HG03280 (cell line): ENCODE measurements around the gene TSPAN2.

Source experiments
- ATAC-seq: cut with Tn5 transposase; IDR thresholded peaks from one replicate; pipeline ENCODE4 v1.9.1; 2021; ENCODE audit warnings: mild to moderate bottlenecking, moderate library complexity; ENCODE audit not compliant: unreplicated experiment

TSPAN2 gene

DNA sequence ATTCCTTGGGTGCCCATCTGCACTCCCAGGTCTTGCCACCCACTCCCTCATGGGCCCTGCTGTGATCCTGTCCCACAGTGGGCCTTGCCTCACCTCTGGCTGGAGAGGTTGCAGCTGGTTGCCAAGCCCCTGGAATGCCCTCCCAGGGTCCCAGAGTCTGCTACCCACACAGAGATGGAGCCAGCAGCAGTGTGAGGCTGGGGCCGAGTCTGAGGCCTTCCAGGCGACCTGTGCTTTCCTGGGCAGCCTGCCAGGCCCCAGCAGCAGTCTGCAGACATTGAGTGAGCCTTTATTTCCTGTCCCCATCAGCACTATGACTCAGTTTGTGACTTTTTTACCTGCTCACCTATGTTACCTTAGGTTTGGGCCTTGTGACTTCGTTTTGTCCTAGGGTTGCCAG lies 25.0 kb upstream of the TSPAN2 start:
- ATAC-seq: no peak

DNA sequence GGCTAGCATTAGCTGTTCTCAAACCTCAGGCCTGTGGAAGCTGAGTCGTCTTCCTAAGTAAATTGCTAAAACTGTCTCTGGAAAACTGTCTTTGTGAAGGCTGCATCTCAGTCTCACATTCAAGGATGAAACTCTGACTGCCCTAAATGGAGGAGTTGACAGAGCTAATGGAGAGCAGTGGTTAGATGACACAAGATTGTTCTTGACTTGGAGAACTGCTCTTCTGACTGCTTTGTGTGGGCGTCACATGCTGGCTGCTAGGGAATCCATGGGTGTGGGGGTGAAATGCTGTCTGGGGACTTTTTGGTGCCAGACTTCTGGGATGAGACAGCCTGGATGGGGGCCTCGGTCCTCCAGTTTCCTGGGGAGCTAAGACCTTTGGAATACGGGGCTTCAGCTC lies 24.5 kb upstream of the TSPAN2 start:
- no peak for ATAC-seq

DNA sequence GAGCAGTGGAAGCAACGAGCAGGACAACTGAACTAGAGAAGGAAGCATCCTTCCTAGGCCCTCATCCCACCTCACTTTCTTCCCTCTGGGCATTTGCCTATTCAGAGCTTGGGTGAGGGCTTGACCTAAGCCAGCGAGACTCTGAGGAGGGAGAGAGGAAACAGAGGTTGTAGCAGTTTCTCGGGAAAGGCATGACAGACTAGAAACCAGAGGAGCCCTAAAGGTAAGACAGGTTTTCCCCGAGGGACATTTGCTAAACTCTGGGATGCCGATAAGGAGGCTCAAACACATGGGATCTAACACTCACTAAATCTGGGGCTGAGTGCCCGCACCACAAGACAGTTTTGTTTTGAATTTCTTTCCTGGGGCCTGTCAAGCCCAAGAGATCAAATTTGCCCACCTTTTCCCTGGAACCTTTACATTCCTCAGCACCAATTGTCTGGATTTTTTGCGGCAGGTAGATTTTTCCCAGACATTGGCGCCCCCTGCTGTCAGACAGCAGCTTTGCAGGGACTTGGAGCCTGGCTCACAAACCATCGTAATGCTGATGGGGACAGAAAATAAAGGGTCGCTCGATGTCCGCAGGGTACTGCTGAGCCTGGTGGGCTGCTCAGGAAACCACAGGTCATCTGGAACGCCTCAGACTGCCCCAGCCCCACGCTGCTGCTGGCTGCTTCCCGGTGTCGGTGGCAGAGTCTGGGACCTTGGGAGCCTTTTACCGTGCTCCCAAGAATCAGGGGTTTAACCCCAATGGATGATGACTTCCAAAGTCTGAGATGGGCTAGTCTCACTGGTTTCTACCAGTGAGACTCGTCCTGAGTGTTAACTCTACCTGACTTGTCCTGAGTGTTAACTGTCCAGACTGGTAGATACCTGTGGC lies 23.4 kb upstream of the TSPAN2 start:
- no peak for ATAC-seq

DNA sequence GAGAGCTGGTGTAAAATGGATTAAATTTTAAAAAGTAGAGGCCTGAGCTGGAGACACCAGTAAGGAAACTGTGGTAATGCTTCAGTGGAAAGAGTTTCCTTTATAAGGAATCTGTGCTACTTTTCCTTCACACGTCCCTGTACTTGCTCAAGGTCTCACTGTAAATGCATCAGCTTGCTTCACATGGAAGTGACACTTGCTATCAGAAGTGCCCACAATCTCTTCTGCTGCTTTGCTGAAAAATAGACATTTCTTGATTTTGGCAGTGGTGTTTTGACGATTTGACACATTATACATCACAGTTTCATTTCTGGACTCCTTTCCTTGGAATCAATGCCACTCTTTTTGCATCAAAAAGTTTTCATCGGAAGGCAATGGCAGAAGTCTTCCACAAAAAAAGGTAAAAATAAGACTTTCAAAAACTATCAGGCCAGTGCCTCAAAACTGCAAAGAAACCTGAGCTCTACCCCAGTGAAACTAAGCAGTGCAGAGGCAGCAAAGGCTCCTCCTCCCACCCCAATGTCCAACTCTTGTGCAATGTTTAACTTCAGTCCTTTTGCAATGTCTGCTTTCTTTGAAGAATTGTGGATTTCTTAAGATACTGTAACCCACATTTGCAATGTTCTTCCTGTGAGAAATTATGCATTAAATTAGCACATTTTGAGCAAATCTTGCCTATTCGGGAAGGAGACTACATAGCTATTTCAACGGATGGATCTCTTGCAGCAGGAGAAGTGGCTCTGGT lies 18.4 kb upstream of the TSPAN2 start:
- ATAC-seq: no peak

DNA sequence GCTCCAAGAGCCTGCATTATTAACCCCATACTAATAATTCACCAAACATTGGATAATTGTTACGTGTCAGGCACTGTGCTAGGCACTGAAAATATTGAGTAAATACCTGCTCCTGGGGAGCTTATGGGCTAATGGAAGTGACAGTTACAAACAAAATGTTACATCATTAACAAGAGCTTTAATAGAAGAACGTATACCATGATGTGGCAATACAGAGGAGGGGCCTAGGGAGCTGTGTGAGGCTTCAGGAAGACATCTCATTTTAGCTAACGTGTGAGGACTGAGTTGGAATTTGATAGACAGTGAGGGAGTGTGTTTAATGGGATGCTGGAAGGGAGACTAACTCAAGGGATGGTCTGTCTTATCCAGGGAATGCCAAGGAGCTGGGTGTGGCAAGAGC lies 16.5 kb upstream of the TSPAN2 start:
- ATAC-seq: no peak

DNA sequence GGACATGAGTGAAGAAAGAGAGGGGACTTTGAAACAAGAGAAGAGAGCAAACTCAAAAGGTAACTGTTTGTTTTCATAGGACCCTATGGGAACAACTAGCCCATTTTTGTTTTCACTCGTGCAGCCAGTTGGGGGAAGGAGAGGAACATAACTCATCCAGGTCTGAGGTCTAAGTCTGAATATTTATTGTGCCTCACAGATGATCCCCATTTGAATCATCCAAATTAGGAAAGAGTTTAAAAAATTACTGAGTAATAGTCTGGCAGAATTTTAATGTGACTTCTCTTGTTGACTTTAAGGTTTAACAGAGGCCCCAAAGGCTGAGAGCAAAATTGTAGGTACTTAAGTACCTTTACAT lies 10.4 kb upstream of the TSPAN2 start:
- no peak for ATAC-seq

DNA sequence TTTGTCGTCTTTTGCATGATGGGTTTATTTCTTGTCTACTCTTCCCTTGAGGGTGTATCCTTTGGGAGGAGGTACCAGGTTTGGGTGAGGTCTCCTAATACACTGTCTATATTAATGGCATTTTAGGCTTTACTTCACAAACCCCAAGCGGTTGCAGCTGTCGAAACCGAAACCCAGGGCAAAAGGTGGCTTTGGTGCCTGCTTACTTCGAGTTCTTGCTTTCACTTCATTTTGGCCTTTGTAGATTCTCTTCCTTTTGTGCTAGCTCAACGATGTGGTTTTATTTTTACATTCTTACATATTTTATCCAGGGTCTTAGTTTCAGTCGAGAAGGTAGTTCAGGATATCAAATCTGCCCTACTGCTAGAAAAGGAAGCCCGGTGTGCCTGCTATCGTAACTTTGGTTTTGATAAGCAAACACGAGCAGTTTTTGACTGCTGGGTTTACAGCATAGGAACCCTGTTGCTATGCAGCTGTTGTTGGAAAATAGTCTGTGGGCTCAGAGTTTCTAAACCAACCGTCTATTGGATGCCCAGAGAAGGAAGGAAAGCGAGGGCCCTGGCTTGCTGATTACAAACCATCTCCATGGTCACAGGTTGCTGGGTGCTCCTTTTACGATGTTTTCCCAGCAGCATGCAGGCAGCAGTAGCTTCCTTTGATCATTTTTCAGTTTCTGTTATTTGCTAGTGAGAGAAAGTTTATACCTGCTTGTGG lies 9.8 kb upstream of the TSPAN2 start:
- ATAC-seq: peak; percentile 84

DNA sequence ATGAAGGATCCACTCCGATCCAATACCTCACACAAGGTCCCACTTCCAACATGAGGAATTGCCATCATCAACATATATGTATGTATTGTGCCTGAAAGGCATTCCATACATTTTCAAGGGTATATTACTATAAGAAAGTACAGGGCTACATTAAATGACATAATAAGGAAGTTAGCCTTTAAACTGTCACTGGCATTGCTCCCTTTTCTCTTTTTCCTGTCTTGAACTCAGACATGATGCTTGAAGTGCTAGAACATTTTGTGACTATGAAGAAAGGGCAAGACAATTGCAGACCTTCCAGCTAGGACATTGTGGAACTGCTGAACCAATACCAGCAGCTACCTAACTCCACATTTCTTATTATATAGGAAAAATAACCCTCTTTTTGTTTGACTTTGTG lies 2.9 kb upstream of the TSPAN2 start:
- no peak for ATAC-seq

DNA sequence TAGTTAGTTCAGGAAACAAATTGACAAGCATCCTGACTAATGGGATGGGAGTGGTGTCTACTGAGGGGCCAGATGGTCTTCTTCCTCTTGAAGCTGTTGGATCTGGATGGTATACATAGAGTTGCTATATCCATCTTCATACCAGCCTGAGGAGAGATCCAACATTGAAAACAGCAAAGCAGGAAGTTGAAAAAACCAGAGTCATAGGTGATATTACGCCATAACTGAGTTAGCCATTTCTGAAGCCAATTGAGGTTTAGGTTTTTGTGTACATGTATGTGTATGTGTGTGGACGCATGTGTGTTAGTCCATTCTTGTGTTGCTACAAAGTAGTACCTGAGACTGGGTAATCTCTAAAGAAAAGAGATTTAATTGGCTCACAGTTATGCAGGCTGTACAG lies 2.3 kb upstream of the TSPAN2 start:
- no peak for ATAC-seq

DNA sequence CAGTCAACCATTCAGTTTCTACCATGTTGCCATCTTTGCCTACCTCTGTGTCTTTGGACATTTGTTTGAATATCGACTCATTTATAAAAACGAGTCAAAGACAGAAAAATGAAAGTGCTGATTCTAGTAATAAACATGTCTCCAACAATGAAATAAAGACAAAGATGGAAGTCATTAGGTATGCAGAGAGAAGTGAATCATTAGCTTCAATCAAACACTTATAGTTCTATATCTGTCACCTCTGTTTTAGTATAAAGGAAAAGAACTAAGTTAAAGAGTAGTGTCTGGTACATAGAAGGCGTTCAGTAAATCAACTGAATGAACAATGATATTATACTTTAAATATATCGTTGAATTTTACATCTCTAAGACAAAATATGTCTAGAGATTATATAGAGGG lies 1.7 kb upstream of the TSPAN2 start:
- ATAC-seq: no peak

DNA sequence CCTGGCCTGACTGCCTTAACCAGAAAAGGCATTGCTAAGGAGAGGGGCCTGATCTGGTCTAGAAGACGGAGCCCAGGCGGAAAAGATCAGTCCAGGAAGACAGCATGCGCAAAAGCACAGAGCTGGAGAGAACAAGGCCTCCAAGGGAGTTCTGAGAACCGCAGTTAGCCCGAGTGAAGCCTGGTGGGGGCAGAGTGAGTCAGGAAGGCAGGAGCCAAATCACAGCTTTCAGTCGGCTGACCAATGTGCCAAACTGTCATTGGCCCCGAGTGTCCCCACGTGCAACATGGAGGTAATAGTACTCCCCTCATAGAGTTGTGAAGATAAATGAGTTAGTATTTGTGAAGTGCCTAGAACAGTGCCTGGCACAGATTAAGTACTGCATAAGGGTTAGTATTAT lies 1.2 kb upstream of the TSPAN2 start:
- no peak for ATAC-seq

DNA sequence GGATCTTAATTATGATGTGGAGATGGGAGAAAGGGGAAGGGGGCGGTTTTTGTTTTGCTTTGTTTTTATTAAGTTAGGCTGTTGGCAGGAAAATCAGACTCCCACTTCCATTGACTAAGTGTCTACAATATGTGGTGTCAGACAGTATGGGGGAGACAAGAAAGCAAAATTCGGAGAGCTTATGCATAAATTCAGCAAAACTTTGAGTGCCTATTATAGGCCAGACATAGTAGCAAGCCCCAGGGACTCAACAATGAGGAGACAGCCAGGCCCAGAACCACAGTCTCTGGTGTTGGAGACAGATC lies 835 bp upstream of the TSPAN2 start:
- ATAC-seq: no peak

DNA sequence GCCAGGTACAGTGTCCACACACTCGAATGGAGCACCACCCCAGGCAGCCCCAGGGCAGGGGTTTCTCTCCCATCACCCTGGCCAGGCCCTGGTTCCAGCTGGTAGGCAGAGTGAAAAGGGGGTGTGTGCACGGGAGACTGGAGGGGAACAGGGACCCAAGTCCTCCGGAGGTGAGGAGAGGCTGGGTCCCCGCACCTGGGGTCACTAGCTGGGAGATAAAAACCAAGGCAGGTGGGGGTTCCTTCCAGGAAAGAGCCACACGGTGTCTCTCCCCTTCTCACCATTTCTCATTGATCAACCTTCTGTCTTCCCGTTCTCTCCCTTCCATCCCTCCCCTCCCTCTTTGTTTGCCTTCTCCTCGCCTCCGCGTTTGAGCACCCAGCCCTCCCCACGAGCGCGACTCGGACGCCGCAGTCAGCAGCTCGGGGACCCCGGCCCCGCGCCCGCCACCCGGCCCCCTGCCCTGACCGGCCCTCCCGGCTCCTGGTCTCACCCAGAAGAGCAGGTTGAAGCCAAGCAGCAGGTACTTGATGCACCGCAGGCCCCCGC lies 358 bp downstream of the TSPAN2 start:
- ATAC-seq: no peak

DNA sequence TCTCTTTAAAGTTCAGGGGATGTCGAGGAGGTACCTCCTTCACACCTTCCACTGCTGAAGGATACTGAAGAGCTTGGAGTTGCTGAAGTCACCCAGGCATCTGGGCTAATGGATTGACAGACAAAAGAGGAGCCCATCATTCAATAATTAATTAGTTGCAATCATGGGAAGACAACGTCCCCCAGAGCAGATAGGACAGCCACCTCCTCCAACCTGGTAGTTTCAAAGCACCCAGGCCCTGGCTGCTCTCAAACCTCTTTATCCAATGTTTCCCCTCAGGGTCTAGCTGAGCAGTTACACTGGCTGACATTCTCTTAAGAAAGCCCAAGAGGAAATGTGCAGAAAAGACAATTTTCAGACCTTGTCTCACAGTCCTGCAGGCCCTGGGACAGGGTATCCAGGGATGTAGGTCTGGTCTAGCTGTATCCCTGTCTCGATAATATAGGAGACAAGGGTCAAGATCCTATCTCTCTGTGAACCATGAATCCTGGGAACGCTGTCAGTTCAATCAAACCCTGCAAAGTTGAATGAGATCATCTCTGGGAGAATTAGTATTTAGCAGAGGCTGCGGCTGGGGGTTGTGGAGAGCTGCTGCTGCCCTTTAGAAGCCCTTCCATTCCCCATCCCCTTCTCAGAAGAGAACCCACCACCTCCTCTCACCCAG lies 1.1 kb downstream of the TSPAN2 start:
- ATAC-seq: no peak

DNA sequence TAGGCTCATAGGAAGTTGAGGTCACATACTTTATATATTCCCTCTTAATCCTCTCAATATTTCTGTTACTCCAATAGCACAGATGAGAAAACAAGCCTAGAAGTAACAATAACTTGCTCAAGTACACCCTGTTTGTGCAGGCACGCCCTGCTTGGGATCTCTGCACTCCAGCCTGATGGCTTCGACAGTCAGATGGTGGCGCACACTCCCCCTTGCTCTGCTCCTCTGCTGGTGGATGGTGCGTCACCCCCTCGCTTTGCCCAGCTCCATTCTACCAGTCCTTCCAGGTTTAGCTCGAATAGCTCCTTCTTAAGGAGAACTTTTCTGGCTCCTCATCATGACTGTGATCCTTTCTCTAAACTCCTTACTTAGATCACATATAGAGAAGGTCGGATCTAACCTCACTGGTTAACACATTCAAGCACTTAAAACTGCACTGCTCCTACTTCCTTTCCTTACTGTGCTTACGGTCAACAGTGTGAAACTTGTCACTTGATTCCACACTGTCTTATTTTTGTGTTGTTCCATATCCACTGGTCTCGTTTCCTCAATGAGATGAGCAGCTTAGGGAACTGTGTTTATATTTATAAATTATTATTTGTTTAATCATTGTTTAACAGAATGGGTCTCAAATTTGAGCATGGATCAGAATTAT lies 3.0 kb downstream of the TSPAN2 start:
- no peak for ATAC-seq

DNA sequence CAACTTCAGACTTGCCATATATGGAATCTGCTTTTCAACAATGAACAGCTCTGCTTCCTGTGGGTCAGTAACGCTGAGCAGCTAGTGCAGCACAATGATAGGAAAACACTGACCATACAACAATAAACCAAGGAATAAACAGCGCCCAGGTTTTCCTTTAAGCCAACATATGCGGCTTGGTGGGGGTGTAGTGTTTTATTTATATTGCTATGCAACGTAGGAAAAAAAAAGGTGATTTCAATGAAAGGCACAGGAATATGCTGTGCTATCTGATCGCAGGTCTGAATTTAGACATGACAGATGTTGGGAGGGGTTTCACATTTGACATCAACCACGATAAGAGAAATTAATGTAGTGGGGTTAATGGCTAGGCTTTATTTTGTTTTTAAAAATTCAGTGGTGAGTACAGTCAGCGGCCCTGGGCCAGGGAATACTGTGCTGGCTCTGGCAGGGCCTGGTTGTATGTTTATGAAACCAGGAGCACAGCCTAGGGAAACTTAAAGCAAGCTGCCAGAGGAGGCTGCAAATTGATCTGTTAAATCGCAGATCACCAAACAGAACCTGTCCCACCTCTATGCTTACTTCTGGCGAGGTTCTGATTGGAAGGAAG lies 4.3 kb downstream of the TSPAN2 start:
- no peak for ATAC-seq

DNA sequence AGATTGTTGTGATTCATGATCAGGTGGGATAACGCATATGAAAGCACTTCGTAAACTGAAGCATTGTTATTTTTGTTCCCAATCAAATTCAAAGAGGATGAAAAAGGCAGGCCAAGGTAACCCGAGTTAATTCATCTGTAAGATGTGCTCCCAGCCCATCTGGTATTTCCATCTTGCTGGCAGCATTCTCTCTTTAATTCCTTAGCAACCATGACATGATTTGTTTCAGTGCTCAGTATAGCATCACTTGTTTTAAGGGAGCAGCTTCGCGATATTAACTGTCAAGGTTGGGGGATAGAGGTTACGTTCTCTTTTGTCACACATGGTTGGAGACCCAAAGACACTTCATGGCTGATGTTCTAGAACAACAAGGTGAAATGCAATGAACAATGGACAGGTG lies 6.4 kb downstream of the TSPAN2 start:
- no peak for ATAC-seq

DNA sequence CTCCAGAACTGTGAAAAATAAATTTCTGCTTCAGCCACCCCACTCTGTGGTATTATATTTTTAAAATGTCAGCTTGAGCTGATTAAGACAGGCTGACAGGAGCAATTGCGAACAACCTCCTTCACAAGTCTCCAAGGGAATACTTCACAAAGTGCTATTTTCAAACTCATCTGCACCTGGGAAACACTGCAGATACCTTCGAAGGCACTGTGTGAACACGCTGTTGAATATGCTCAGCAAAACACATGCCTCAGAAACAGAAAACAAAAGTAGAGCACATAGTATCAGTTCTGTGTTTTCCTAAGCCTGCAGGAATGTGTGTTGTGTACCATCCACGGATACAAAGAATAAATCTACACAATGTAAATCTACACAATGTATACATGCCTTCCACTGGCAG lies 10.6 kb downstream of the TSPAN2 start:
- ATAC-seq: no peak

DNA sequence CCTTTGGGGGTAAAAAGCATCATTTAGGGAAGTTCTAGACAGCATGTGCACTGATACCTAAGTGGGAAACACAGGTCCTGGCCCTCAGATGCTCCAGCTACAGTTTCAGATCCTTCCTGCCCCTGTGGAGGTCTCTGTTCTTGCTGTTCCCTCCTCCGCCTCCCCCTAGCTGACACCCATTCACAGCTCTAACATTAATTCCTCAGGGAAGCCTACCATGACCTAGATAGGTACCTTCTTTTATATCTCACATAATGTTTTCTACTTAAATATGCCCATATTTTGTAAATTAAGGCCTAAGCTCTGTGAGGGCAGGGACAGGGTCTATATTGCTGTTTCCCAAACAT lies 11.3 kb downstream of the TSPAN2 start:
- no peak for ATAC-seq

DNA sequence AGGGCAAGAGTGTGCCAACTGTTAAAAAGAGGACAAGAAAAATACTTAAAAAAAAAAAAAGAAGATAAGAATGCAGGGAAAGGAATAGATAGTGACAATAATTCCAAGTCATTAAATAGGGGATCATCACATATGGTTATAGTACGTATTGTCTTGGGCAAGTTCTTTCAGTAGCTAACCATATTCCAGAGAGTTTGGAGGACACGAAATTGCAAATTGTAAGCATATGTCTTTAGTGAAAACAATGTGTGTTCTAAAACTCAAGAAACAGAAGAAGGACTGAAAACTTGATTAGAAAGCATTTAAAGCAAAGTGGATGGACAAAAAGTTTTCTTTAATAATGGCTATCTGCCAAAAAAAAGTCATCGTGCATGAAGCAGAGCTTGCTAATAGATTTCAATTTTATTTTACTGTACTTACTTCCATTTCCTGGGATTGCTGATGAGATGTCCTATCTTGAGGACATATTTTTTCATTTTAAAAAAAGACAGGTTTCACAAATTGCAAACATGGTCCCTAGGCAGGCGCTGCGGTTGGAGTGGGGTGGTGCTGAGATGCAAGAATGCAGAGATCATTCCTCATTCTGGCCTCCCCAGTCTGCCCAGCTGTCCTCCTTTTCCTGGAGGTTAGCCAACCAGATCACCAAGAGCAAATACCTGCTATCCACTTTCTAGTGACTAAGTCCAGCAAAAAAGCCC lies 11.9 kb downstream of the TSPAN2 start:
- ATAC-seq: no peak
